ENCODE measurements around the gene COL8A2. TPM values are rescaled to one million over a fixed set of nuclear protein-coding genes. Genes with fewer than 3 reads are reported as not detected.

The COL8A2 gene
- total and polyA plus RNA-seq, 2 donors (not counting 3 experiments of a cell fraction or from before 2014, with no cell fraction given), result 1.2 to 1.3 TPM

- TF ChIP-seq POLR2A (IDR thresholded peaks at IDR 0.05; ENCODE audit: low read depth, low read length) (no peak), FOS (IDR thresholded peaks at IDR 0.05; ENCODE audit: borderline replicate concordance, insufficient read depth, low read length) (no peak), MAX (IDR thresholded peaks at IDR 0.05; ENCODE audit: insufficient read depth, insufficient read length) (no peak), POLR2AphosphoS5 (IDR thresholded peaks at IDR 0.05; ENCODE audit: insufficient read depth, low read depth, low read length) (no peak), MYC (IDR thresholded peaks at IDR 0.05; ENCODE audit: low read depth, low read length) (no peak), GATA2 (IDR thresholded peaks at IDR 0.05; ENCODE audit: insufficient read depth, insufficient read length, low read depth, low read length) (no peak), JUN (IDR thresholded peaks at IDR 0.05; ENCODE audit: borderline replicate concordance, insufficient read depth, insufficient read length, low read depth) (no peak), CTCF (IDR thresholded peaks at IDR 0.05; ENCODE audit: extremely low read depth in 1 of 2, insufficient read depth in 1 of 2, low read depth in 1 of 2, low read length in 2 of 2) (no peak)
- no TSS peak for BruUV-seq (replicated peaks)
- H2AFZ ChIP-seq (ENCODE audit: low read depth, low read length), result no peak overlapping the region
- H3K9me1 ChIP-seq (replicated peaks; ENCODE audit: control insufficient read depth, extremely low read depth, insufficient read depth, low read length), result no peaks in the 10 kb centered on the region
- H3K79me2 ChIP-seq (ENCODE audit: control insufficient read depth, insufficient read depth, low read length), result no peaks in the 10 kb centered on the region
- no peak for DNase-seq (ENCODE audit: low read depth, low spot score)
- no peak overlapping the region for H3K4me3 ChIP-seq (replicated peaks in 1 of 3; ENCODE audit: insufficient read depth in 1 of 3, low read depth in 1 of 3, low read length in 3 of 3)
- H4K20me1 ChIP-seq (replicated peaks; ENCODE audit: control insufficient read depth, extremely low read depth, insufficient read depth, low read length), result no peaks in the 10 kb centered on the region
- POLR2A ChIA-PET, result no interaction called here
- peaks cover 5 to 9% of the 10 kb centered on the region in 2 experiments for H3K27me3 ChIP-seq (ENCODE audit: control insufficient read depth in 2 of 2, insufficient read depth in 2 of 2, low read length in 2 of 2)
- intact Hi-C loops (cut with micrococcal nuclease), result no loop called here
- no peak overlapping the region for H3K27ac ChIP-seq (ENCODE audit: insufficient read depth, low read depth, low read length)
- no peak overlapping the region for H3K9ac ChIP-seq (replicated peaks; ENCODE audit: extremely low read depth, insufficient read depth, low read length)
- H3K4me2 ChIP-seq (ENCODE audit: insufficient read depth, low read length), result no peak overlapping the region
- no peak for FAIRE-seq
- CTCF ChIA-PET, result interaction anchor here (0.6 to 2.1 kb wide), 2 partner anchors 13 to 327 kb away, joined by 3 to 11 read pairs; no protein-coding TSS in a partner anchor
- H3K4me1 ChIP-seq (ENCODE audit: control insufficient read depth, extremely low read depth, insufficient read depth, low read length), result no peaks in the 10 kb centered on the region
- H3K36me3 ChIP-seq (ENCODE audit: control insufficient read depth in 2 of 2, extremely low read depth in 1 of 2, insufficient read depth in 2 of 2, low read length in 2 of 2), result no peaks in the 10 kb centered on the region
- no peaks in the 10 kb centered on the region for H3K9me3 ChIP-seq (replicated peaks; ENCODE audit: control insufficient read depth, insufficient read depth, low read length)
- dilution Hi-C loops (cut with MboI; ENCODE audit: extremely low pct_ligation_motif_present, low sequenced_read_pairs), result no loop called here
These were observed 2.7 kb downstream of the COL8A2 start for GRCh38 chr1:36122062-36123030.

All from endothelial cell of umbilical vein (primary cell).